Loucy (cell line): ENCODE measurements around the gene GIPC3.

ENCODE experiments used
- EZH2phosphoT487 ChIP-seq: fragments of 200-600 bp; IDR thresholded peaks from 2 replicates; pipeline ENCODE4 v1.6.1; 2018; ENCODE audit warnings: antibody characterized with exemption, mild to moderate bottlenecking, moderate library complexity, borderline replicate concordance
- TF ChIP-seq, protein P1 (sequence below): fragments of 200-600 bp; sonication (generic); conservative IDR thresholded peaks from 2 replicates; pipeline ENCODE4 v1.5.1; 2014; ENCODE audit warnings: mild to moderate bottlenecking, antibody characterized with exemption, low read length

- TF ChIP-seq, protein P1, sequence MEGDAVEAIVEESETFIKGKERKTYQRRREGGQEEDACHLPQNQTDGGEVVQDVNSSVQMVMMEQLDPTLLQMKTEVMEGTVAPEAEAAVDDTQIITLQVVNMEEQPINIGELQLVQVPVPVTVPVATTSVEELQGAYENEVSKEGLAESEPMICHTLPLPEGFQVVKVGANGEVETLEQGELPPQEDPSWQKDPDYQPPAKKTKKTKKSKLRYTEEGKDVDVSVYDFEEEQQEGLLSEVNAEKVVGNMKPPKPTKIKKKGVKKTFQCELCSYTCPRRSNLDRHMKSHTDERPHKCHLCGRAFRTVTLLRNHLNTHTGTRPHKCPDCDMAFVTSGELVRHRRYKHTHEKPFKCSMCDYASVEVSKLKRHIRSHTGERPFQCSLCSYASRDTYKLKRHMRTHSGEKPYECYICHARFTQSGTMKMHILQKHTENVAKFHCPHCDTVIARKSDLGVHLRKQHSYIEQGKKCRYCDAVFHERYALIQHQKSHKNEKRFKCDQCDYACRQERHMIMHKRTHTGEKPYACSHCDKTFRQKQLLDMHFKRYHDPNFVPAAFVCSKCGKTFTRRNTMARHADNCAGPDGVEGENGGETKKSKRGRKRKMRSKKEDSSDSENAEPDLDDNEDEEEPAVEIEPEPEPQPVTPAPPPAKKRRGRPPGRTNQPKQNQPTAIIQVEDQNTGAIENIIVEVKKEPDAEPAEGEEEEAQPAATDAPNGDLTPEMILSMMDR, result no peak
- no peak for TF ChIP-seq EZH2phosphoT487
Observed at GRCh38 chr19:3622224-3622623, 36.9 kb downstream of the GIPC3 start.
